HEK293 (cell line): ENCODE data around the gene FHIT.

Source experiments
- CTCF ChIA-PET: fragments of 350-600 bp; formaldehyde crosslinking; extraction: SDS; loops from one replicate; lab custom pipeline; 2021; ENCODE audit warnings: antibody characterized with exemption; lab: Yijun Ruan, JAX
- POLR2A ChIA-PET: fragments of 300-600 bp; formaldehyde crosslinking; extraction: SDS; loops from one replicate; lab custom pipeline; 2020; ENCODE audit warnings: antibody characterized with exemption, inconsistent platforms; lab: Yijun Ruan, JAX
- H3K27ac ChIP-seq: fragments of 200-500 bp; sonication (Bioruptor generic); 2 replicates; pipeline ENCODE4 v1.5.1; 2014; ENCODE audit warnings: low read depth, low read length, control low read depth, inconsistent platforms; ENCODE audit errors: extremely low read depth
- H3K36me3 ChIP-seq, 2 experiments: fragments of 200-500 bp in 1 of 2; sonication (Bioruptor generic) in 1 of 2; 1 replicate in 1 of 2; 2 replicates in 1 of 2; pipeline ENCODE4 v1.5.1; 2014 to 2017; ENCODE audit warnings: inconsistent platforms in 2 of 2, low read length in 2 of 2; ENCODE audit not compliant: control insufficient read depth in 2 of 2, insufficient read depth in 1 of 2
- H3K4me1 ChIP-seq: fragments of 200-500 bp; sonication (Bioruptor generic); 2 replicates; pipeline ENCODE4 v1.5.1; 2014; ENCODE audit warnings: mild to moderate bottlenecking, low read length, inconsistent platforms; ENCODE audit not compliant: control insufficient read depth, insufficient read depth
- H3K4me3 ChIP-seq: 2 replicates; pipeline ENCODE4 v1.5.1; 2011; ENCODE audit warnings: low read depth, mild to moderate bottlenecking, control low read depth, low read length, moderate library complexity
- H3K9me3 ChIP-seq: fragments of 200-500 bp; sonication (Bioruptor generic); 2 replicates; pipeline ENCODE4 v1.5.1; 2014; ENCODE audit warnings: low read depth, low read length, inconsistent platforms; ENCODE audit not compliant: control insufficient read depth, insufficient read depth
- SCRT2 ChIP-seq: fragments of 450-650 bp; formaldehyde crosslinking; IDR thresholded peaks from 2 replicates; pipeline ENCODE4 v1.5.1; 2016; ENCODE audit warnings: missing biosample characterization, missing genetic modification characterization
- ZFP37 ChIP-seq: fragments of 450-650 bp; formaldehyde crosslinking; IDR thresholded peaks from 2 replicates; pipeline ENCODE4 v1.5.1; 2016; ENCODE audit warnings: missing biosample characterization, missing genetic modification characterization
- ZFP69B ChIP-seq: fragments of 450-650 bp; formaldehyde crosslinking; IDR thresholded peaks from 2 replicates; pipeline ENCODE4 v1.5.1; 2016; ENCODE audit warnings: missing biosample characterization, missing genetic modification characterization
- ZNF121 ChIP-seq: fragments of 450-650 bp; formaldehyde crosslinking; IDR thresholded peaks from 2 replicates; pipeline ENCODE4 v1.5.1; 2016; ENCODE audit warnings: missing biosample characterization, missing genetic modification characterization
- ZNF133 ChIP-seq: fragments of 450-650 bp; formaldehyde crosslinking; IDR thresholded peaks from 2 replicates; pipeline ENCODE4 v1.5.1; 2016; ENCODE audit warnings: missing biosample characterization, missing genetic modification characterization
- ZNF16 ChIP-seq: fragments of 450-650 bp; formaldehyde crosslinking; IDR thresholded peaks from 2 replicates; pipeline ENCODE4 v1.5.1; 2016; ENCODE audit warnings: low read depth, missing biosample characterization, missing genetic modification characterization
- ZNF341 ChIP-seq: fragments of 450-650 bp; formaldehyde crosslinking; IDR thresholded peaks from 2 replicates; pipeline ENCODE4; 2016; ENCODE audit warnings: low read depth, missing biosample characterization, missing genetic modification characterization
- ZNF394 ChIP-seq: fragments of 450-650 bp; formaldehyde crosslinking; IDR thresholded peaks from 2 replicates; pipeline ENCODE4 v1.5.1; 2016; ENCODE audit warnings: missing biosample characterization, missing genetic modification characterization, mild to moderate bottlenecking, moderate library complexity, borderline replicate concordance
- ZNF404 ChIP-seq: fragments of 450-650 bp; formaldehyde crosslinking; IDR thresholded peaks from 2 replicates; pipeline ENCODE4 v1.5.1; 2017; ENCODE audit warnings: missing biosample characterization, missing genetic modification characterization
- ZNF433 ChIP-seq: fragments of 450-650 bp; formaldehyde crosslinking; IDR thresholded peaks from 2 replicates; pipeline ENCODE4 v1.5.1; 2016; ENCODE audit warnings: missing biosample characterization, missing genetic modification characterization, low read depth
- ZNF558 ChIP-seq: fragments of 450-650 bp; formaldehyde crosslinking; IDR thresholded peaks from 2 replicates; pipeline ENCODE4 v1.5.1; 2016; ENCODE audit warnings: missing biosample characterization, missing genetic modification characterization
- ZNF571 ChIP-seq: fragments of 450-650 bp; formaldehyde crosslinking; IDR thresholded peaks from 2 replicates; pipeline ENCODE4 v1.5.0; 2017; ENCODE audit warnings: missing biosample characterization, missing genetic modification characterization
- ZNF626 ChIP-seq: fragments of 450-650 bp; sonication (Bioruptor Pico); formaldehyde crosslinking; IDR thresholded peaks from 2 replicates; pipeline ENCODE4 v1.5.1; 2018; ENCODE audit warnings: missing biosample characterization, missing genetic modification characterization, inconsistent platforms
- ZNF785 ChIP-seq: fragments of 450-650 bp; formaldehyde crosslinking; IDR thresholded peaks from 2 replicates; pipeline ENCODE4 v1.5.1; 2016; ENCODE audit warnings: missing biosample characterization, missing genetic modification characterization
- ZNF792 ChIP-seq: fragments of 450-650 bp; formaldehyde crosslinking; IDR thresholded peaks from 2 replicates; pipeline ENCODE4 v1.5.1; 2016; ENCODE audit warnings: missing biosample characterization, missing genetic modification characterization
- ZSCAN30 ChIP-seq: fragments of 450-650 bp; IDR thresholded peaks from 2 replicates; pipeline ENCODE4 v1.5.1; 2018; ENCODE audit warnings: missing biosample characterization, mild to moderate bottlenecking, missing genetic modification characterization, moderate library complexity
- TF ChIP-seq, protein P1 (sequence below): fragments of 450-650 bp; formaldehyde crosslinking; optimal IDR thresholded peaks from 2 replicates; pipeline ENCODE3; 2016; ENCODE audit warnings: missing biosample characterization, mild to moderate bottlenecking, missing genetic modification characterization
- TF ChIP-seq, protein P2 (sequence below): fragments of 450-650 bp; formaldehyde crosslinking; IDR thresholded peaks from 2 replicates; pipeline ENCODE4 v1.5.1; 2016; ENCODE audit warnings: missing biosample characterization, missing genetic modification characterization, low read depth
- TF ChIP-seq, protein P3 (sequence below): fragments of 450-650 bp; formaldehyde crosslinking; IDR thresholded peaks from 2 replicates; pipeline ENCODE4 v1.5.1; 2017; ENCODE audit warnings: missing biosample characterization, missing genetic modification characterization
- TF ChIP-seq, protein P4 (sequence below): fragments of 450-650 bp; formaldehyde crosslinking; IDR thresholded peaks from 2 replicates; pipeline ENCODE4 v1.5.1; 2016; ENCODE audit warnings: missing biosample characterization, missing genetic modification characterization
- TF ChIP-seq, protein P5 (sequence below): fragments of 450-650 bp; formaldehyde crosslinking; IDR thresholded peaks from 2 replicates; pipeline ENCODE4 v1.5.1; 2016; ENCODE audit warnings: missing biosample characterization, missing genetic modification characterization
- TF ChIP-seq, protein P6 (sequence below): fragments of 450-650 bp; formaldehyde crosslinking; IDR thresholded peaks from 2 replicates; pipeline ENCODE4 v1.5.1; 2016; ENCODE audit warnings: missing biosample characterization, missing genetic modification characterization
- TF ChIP-seq, protein P7 (sequence below): fragments of 450-650 bp; formaldehyde crosslinking; IDR thresholded peaks from 2 replicates; pipeline ENCODE4 v1.5.1; 2016; ENCODE audit warnings: missing biosample characterization, missing genetic modification characterization

Gene FHIT

DNA sequence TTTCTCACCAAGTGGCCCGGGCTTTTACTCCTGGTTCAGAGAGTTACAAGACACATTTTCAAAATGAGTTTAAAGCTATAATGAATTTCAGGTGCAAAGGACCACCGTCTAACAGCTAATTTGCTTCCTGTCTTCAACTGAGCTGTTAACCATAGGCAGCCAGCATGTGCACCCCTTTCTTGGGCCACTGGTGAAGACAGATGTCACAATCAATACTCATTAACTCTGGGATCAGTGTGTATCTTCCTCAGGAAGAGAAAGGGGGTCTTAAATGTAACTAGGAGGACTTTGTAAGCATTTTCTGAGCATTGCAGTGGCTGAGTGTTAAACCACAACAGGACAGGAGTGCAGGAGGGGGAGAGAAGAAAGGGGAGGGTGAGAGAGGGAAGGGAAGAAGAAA is 1450.8 kb downstream of the FHIT start:
- TF ChIP-seq ZNF792 (tag by site-specific recombination) (no peak), ZNF341 (tag by site-specific recombination) (no peak), SCRT2 (tag by site-specific recombination) (no peak), ZNF558 (tag by site-specific recombination) (no peak), ZNF785 (no peak), ZNF626 (tag by site-specific recombination) (no peak), ZNF433 (tag by site-specific recombination) (no peak), ZNF394 (tag by site-specific recombination) (no peak), ZFP69B (tag by site-specific recombination) (no peak), ZNF16 (tag by site-specific recombination) (no peak)
- TF ChIP-seq, protein P1, sequence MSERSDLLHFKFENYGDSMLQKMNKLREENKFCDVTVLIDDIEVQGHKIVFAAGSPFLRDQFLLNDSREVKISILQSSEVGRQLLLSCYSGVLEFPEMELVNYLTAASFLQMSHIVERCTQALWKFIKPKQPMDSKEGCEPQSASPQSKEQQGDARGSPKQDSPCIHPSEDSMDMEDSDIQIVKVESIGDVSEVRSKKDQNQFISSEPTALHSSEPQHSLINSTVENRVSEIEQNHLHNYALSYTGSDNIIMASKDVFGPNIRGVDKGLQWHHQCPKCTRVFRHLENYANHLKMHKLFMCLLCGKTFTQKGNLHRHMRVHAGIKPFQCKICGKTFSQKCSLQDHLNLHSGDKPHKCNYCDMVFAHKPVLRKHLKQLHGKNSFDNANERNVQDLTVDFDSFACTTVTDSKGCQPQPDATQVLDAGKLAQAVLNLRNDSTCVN = no peak
- TF ChIP-seq, protein P2, sequence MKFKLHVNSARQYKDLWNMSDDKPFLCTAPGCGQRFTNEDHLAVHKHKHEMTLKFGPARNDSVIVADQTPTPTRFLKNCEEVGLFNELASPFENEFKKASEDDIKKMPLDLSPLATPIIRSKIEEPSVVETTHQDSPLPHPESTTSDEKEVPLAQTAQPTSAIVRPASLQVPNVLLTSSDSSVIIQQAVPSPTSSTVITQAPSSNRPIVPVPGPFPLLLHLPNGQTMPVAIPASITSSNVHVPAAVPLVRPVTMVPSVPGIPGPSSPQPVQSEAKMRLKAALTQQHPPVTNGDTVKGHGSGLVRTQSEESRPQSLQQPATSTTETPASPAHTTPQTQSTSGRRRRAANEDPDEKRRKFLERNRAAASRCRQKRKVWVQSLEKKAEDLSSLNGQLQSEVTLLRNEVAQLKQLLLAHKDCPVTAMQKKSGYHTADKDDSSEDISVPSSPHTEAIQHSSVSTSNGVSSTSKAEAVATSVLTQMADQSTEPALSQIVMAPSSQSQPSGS (tag by site-specific recombination) = no peak
- TF ChIP-seq, protein P3, sequence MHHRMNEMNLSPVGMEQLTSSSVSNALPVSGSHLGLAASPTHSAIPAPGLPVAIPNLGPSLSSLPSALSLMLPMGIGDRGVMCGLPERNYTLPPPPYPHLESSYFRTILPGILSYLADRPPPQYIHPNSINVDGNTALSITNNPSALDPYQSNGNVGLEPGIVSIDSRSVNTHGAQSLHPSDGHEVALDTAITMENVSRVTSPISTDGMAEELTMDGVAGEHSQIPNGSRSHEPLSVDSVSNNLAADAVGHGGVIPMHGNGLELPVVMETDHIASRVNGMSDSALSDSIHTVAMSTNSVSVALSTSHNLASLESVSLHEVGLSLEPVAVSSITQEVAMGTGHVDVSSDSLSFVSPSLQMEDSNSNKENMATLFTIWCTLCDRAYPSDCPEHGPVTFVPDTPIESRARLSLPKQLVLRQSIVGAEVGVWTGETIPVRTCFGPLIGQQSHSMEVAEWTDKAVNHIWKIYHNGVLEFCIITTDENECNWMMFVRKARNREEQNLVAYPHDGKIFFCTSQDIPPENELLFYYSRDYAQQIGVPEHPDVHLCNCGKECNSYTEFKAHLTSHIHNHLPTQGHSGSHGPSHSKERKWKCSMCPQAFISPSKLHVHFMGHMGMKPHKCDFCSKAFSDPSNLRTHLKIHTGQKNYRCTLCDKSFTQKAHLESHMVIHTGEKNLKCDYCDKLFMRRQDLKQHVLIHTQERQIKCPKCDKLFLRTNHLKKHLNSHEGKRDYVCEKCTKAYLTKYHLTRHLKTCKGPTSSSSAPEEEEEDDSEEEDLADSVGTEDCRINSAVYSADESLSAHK (tag by site-specific recombination) = no peak
- TF ChIP-seq, protein P4, sequence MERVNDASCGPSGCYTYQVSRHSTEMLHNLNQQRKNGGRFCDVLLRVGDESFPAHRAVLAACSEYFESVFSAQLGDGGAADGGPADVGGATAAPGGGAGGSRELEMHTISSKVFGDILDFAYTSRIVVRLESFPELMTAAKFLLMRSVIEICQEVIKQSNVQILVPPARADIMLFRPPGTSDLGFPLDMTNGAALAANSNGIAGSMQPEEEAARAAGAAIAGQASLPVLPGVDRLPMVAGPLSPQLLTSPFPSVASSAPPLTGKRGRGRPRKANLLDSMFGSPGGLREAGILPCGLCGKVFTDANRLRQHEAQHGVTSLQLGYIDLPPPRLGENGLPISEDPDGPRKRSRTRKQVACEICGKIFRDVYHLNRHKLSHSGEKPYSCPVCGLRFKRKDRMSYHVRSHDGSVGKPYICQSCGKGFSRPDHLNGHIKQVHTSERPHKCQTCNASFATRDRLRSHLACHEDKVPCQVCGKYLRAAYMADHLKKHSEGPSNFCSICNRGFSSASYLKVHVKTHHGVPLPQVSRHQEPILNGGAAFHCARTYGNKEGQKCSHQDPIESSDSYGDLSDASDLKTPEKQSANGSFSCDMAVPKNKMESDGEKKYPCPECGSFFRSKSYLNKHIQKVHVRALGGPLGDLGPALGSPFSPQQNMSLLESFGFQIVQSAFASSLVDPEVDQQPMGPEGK = no peak
- TF ChIP-seq, protein P5, sequence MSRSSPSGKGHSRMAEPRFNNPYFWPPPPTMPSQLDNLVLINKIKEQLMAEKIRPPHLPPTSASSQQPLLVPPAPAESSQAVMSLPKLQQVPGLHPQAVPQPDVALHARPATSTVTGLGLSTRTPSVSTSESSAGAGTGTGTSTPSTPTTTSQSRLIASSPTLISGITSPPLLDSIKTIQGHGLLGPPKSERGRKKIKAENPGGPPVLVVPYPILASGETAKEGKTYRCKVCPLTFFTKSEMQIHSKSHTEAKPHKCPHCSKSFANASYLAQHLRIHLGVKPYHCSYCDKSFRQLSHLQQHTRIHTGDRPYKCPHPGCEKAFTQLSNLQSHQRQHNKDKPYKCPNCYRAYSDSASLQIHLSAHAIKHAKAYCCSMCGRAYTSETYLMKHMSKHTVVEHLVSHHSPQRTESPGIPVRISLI (tag by site-specific recombination) = no peak
- CTCF ChIA-PET = no interaction called here
- no peaks in the 10 kb centered on the region for H3K36me3 ChIP-seq
- no peak overlapping the region for H3K4me3 ChIP-seq
- H3K9me3 ChIP-seq = no peaks in the 10 kb centered on the region
- H3K27ac ChIP-seq = no peak overlapping the region
- no peaks in the 10 kb centered on the region for H3K4me1 ChIP-seq
- POLR2A ChIA-PET = no interaction called here

DNA sequence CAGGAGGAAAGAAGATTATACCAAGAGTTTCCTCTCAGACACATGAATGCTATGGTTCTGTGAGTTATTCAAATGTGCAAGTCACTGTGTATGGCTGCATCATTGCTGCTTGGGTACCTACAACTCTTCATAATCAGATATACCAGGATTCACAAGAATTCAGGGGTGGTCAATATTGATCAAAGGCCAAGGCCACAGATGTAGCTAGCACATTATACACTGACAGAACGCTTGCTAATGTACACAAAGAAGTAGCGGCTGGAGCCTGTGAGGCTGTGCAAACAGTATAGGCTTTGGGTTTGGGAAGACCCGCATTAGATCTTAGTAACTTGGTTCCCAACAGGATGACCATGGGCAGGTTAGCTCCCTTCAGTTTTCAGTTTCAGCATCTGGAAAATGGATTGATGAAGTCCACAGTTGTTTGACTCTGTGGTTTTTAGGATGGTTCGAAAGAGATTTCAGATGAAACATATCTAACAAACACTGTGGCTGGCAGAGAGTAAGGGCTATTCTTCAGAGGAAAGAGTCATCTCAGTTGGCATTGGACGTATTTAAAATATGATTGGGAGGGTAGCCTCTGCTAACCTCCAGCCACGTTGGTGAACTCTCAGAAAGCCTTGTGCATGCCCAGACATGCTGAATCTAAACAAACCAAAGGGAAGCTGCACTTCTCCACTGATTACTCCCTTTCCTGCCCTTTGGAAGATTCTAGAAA is 1452.7 kb downstream of the FHIT start:
- ChIA-PET POLR2A (no interaction called here), CTCF (interaction anchor here (0.6 kb wide), 1 partner anchor 103 kb away, joined by 3 read pairs; no protein-coding TSS in a partner anchor)
- no peak for TF ChIP-seq ZNF133 (tag by site-specific recombination)
- TF ChIP-seq, protein P6, sequence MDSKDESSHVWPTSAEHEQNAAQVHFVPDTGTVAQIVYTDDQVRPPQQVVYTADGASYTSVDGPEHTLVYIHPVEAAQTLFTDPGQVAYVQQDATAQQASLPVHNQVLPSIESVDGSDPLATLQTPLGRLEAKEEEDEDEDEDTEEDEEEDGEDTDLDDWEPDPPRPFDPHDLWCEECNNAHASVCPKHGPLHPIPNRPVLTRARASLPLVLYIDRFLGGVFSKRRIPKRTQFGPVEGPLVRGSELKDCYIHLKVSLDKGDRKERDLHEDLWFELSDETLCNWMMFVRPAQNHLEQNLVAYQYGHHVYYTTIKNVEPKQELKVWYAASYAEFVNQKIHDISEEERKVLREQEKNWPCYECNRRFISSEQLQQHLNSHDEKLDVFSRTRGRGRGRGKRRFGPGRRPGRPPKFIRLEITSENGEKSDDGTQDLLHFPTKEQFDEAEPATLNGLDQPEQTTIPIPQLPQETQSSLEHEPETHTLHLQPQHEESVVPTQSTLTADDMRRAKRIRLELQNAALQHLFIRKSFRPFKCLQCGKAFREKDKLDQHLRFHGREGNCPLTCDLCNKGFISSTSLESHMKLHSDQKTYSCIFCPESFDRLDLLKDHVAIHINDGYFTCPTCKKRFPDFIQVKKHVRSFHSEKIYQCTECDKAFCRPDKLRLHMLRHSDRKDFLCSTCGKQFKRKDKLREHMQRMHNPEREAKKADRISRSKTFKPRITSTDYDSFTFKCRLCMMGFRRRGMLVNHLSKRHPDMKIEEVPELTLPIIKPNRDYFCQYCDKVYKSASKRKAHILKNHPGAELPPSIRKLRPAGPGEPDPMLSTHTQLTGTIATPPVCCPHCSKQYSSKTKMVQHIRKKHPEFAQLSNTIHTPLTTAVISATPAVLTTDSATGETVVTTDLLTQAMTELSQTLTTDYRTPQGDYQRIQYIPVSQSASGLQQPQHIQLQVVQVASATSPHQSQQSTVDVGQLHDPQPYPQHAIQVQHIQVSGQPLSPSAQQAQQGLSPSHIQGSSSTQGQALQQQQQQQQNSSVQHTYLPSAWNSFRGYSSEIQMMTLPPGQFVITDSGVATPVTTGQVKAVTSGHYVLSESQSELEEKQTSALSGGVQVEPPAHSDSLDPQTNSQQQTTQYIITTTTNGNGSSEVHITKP = no peak
- no peak for TF ChIP-seq ZNF404
- no peak for TF ChIP-seq ZNF571 (tag by site-specific recombination)
- no peak for TF ChIP-seq ZFP37 (tag by site-specific recombination)
- TF ChIP-seq ZSCAN30 (tag by site-specific recombination) = no peak
- TF ChIP-seq, protein P7, sequence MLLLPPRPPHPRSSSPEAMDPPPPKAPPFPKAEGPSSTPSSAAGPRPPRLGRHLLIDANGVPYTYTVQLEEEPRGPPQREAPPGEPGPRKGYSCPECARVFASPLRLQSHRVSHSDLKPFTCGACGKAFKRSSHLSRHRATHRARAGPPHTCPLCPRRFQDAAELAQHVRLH (tag by site-specific recombination) = no peak
- no peak for TF ChIP-seq ZNF121 (tag by site-specific recombination)

More for the DNA sequence above, 1452.7 kb downstream of the FHIT start:
- no peaks in the 10 kb centered on the region for H3K9me3 ChIP-seq
- H3K27ac ChIP-seq = no peak overlapping the region
- H3K4me3 ChIP-seq = no peak overlapping the region
- no peaks in the 10 kb centered on the region for H3K4me1 ChIP-seq
- H3K36me3 ChIP-seq = no peaks in the 10 kb centered on the region
